K562 (cell line): ENCODE results near the gene POLD2. TPM values are rescaled to one million over a fixed set of nuclear protein-coding genes. Genes with fewer than 3 reads are reported as not detected.

Source experiments
- BHLHE40 ChIP-seq: IDR thresholded peaks from 2 replicates; pipeline ENCODE4 v1.6.1; 2011; ENCODE audit warnings: low read length, improper control_type of control experiment
- ELF2 ChIP-seq: fragments of 250-450 bp; sonication (Bioruptor Pico); IDR thresholded peaks from 2 replicates; pipeline ENCODE4 v1.5.0; 2021; ENCODE audit warnings: mild to moderate bottlenecking
- ETV5 ChIP-seq: sonication (generic); formaldehyde crosslinking; IDR thresholded peaks from 2 replicates; pipeline ENCODE4 v1.4.0; 2020; ENCODE audit warnings: low read depth, mild to moderate bottlenecking, missing genetic modification reagents
- FOSL1 ChIP-seq: fragments of 200-800 bp; sonication (Bioruptor generic); conservative IDR thresholded peaks from 2 replicates; pipeline ENCODE4 v1.6.1; 2016; ENCODE audit warnings: missing genetic modification characterization, missing compliant biosample characterization
- FOXK2 ChIP-seq, 2 experiments: fragments of 450-650 bp; IDR thresholded peaks in 1 of 2; conservative IDR thresholded peaks in 1 of 2; 2 replicates each; pipeline ENCODE4 v1.6.1; 2016; ENCODE audit warnings: low read depth in 2 of 2, mild to moderate bottlenecking in 1 of 2
- GMEB1 ChIP-seq: fragments of 250-450 bp; sonication (Bioruptor Pico); IDR thresholded peaks from 2 replicates; pipeline ENCODE4 v1.4.0; 2020; ENCODE audit warnings: mild to moderate bottlenecking
- HLTF ChIP-seq: fragments of 450-650 bp; IDR thresholded peaks from 2 replicates; pipeline ENCODE4 v1.6.1; 2016
- L3MBTL2 ChIP-seq: fragments of 450-650 bp; IDR thresholded peaks from 2 replicates; pipeline ENCODE4 v1.6.1; 2016; ENCODE audit warnings: mild to moderate bottlenecking, moderate library complexity
- MAZ ChIP-seq, 2 experiments: fragments of 450-650 bp in 1 of 2; sonication (generic) in 1 of 2; formaldehyde crosslinking; IDR thresholded peaks in 1 of 2; conservative IDR thresholded peaks in 1 of 2; 2 replicates each; pipeline versions ENCODE4 v1.4.0 to v1.5.0; 2020; ENCODE audit warnings: mild to moderate bottlenecking in 1 of 2, missing genetic modification reagents in 1 of 2
- MED1 ChIP-seq: sonication (generic); formaldehyde crosslinking; IDR thresholded peaks from 2 replicates; pipeline ENCODE4 v1.8.1; 2023; ENCODE audit warnings: missing genetic modification reagents, borderline replicate concordance
- SNIP1 ChIP-seq: fragments of 450-650 bp; IDR thresholded peaks from 2 replicates; pipeline ENCODE4 v1.7.1; 2017; ENCODE audit warnings: low read depth, mild to moderate bottlenecking
- SNRNP70 ChIP-seq: fragments of 200-400 bp; formaldehyde crosslinking; optimal IDR thresholded peaks from 2 replicates; pipeline ENCODE3; 2017; ENCODE audit warnings: low read depth, low read length
- SP2 ChIP-seq: IDR thresholded peaks from 2 replicates; pipeline ENCODE4 v1.6.1; 2011; ENCODE audit warnings: mild to moderate bottlenecking, low read depth, low read length, moderate library complexity; ENCODE audit not compliant: poor library complexity, severe bottlenecking; ENCODE audit errors: extremely low read depth
- TAF1 ChIP-seq: IDR thresholded peaks from 2 replicates; pipeline ENCODE4 v1.6.1; 2011; ENCODE audit warnings: mild to moderate bottlenecking, low read length, moderate library complexity; ENCODE audit not compliant: insufficient read depth, control insufficient read depth, severe bottlenecking; ENCODE audit errors: extremely low read depth
- TFAM ChIP-seq: fragments of 250-450 bp; sonication (Bioruptor Pico); conservative IDR thresholded peaks from 2 replicates; pipeline ENCODE4 v1.5.0; 2021; ENCODE audit warnings: mild to moderate bottlenecking, moderate library complexity
- TGIF2 ChIP-seq: sonication (generic); formaldehyde crosslinking; IDR thresholded peaks from 2 replicates; pipeline ENCODE4 v1.8.1; 2022; ENCODE audit warnings: mild to moderate bottlenecking, missing genetic modification reagents, moderate library complexity
- TOE1 ChIP-seq, 2 experiments: fragments of 450-650 bp in 1 of 2; sonication (generic) in 1 of 2; formaldehyde crosslinking in 1 of 2; IDR thresholded peaks; 2 replicates each; pipeline versions ENCODE4 v1.7.1 to v1.8.0; 2016 to 2022; ENCODE audit warnings: borderline replicate concordance in 2 of 2, mild to moderate bottlenecking in 2 of 2, antibody characterized with exemption in 1 of 2, inconsistent platforms in 1 of 2, low read depth in 1 of 2, missing genetic modification reagents in 1 of 2, moderate library complexity in 1 of 2
- ZNF311 ChIP-seq: fragments of 250-450 bp; sonication (Bioruptor Pico); IDR thresholded peaks from 2 replicates; pipeline ENCODE4 v1.4.0; 2020; ENCODE audit warnings: mild to moderate bottlenecking, moderate library complexity
- ZNF436 ChIP-seq: fragments of 250-450, 450-650 bp; sonication (Bioruptor Pico); formaldehyde crosslinking; IDR thresholded peaks from 2 replicates; pipeline ENCODE4 v1.7.0; 2020; ENCODE audit warnings: mild to moderate bottlenecking
- ZNF589 ChIP-seq: fragments of 200-800 bp; sonication (Bioruptor generic); IDR thresholded peaks from 2 replicates; pipeline ENCODE4 v1.6.1; 2016; ENCODE audit warnings: low read depth, missing genetic modification characterization, missing compliant biosample characterization
- polyA plus RNA-seq, 8 experiments: library from polyadenylated mRNA; depleted of rRNA in 4 of 8; stranded (reverse) in 5 of 8; unstranded in 3 of 8; fragments of >200 nt; fragmentation: Nextera tagmentation in 2 of 8; fragmentation: Illumina TruSeq in 1 of 8; extraction: Ambion mirVana in 2 of 8; extraction: Trizol in 1 of 8; gene quantifications; 2 replicates each; pipeline versions ENCODE4 v1.2.1 to v1.2.3, GENCODE V29; 2011 to 2014; ENCODE audit warnings: inconsistent platforms in 1 of 8, missing spikeins in 1 of 8
- total RNA-seq, 7 experiments: library from RNA; depleted of rRNA in 6 of 7; stranded (reverse); fragments of >200 nt in 6 of 7; fragmentation: Illumina TruSeq in 2 of 7; extraction: Trizol in 2 of 7; gene quantifications; 2 replicates each; pipeline versions ENCODE4 v1.2.1 to v1.2.3, GENCODE V29; 2011 to 2021; ENCODE audit warnings: low replicate concordance in 1 of 7
- TF ChIP-seq, protein P1 (sequence below): fragments of 450-650 bp; IDR thresholded peaks from 2 replicates; pipeline ENCODE4 v1.6.1; 2018; ENCODE audit not compliant: partially characterized antibody

POLD2 gene
- total and polyA plus RNA-seq, 9 of the 15 experiments (the other 6 are each of a cell fraction or from before 2014, with no cell fraction given): 29.7 to 259 (median 225) TPM

GRCh38 chr7:44112231-44112996 is 10.9 kb downstream of the POLD2 start (continued):
- no peak for TF ChIP-seq SP2
- TF ChIP-seq TOE1 (IDR thresholded peaks at IDR 0.05; ENCODE audit: borderline replicate concordance): peak; percentile 87
- peak; percentile 32; the same call in 1 of the 2 replicates for TF ChIP-seq TOE1 (CRISPR knock-in tag; IDR thresholded peaks at IDR 0.05; ENCODE audit: borderline replicate concordance, low read depth)
- TF ChIP-seq BHLHE40: peak; percentile 28; the same call in 1 of the 2 replicates
- no peak for TF ChIP-seq ZNF589 (CRISPR knock-in tag)
- no peak for TF ChIP-seq GMEB1 (CRISPR knock-in tag)
- TF ChIP-seq SNRNP70: no peak
- 0 out of 2 replicates have a peak, but pooled peaks have one; percentile 37 for TF ChIP-seq L3MBTL2
- no peak for TF ChIP-seq ZNF311 (CRISPR knock-in tag)
- peak in 1 of 2 experiments; percentile 98; a peak in 2 of 4 replicates for TF ChIP-seq FOXK2 (conservative IDR thresholded peaks at IDR 0.05 in 1 of 2, IDR thresholded peaks at IDR 0.05 in 1 of 2; ENCODE audit: low read depth in 2 of 2)
- no peak for TF ChIP-seq SNIP1
- TF ChIP-seq MAZ (CRISPR knock-in tag; conservative IDR thresholded peaks at IDR 0.05 in 1 of 2, IDR thresholded peaks at IDR 0.05 in 1 of 2): peak in 1 of 2 experiments; percentile 46; a peak in 1 of 4 replicates
- TF ChIP-seq, protein P1, sequence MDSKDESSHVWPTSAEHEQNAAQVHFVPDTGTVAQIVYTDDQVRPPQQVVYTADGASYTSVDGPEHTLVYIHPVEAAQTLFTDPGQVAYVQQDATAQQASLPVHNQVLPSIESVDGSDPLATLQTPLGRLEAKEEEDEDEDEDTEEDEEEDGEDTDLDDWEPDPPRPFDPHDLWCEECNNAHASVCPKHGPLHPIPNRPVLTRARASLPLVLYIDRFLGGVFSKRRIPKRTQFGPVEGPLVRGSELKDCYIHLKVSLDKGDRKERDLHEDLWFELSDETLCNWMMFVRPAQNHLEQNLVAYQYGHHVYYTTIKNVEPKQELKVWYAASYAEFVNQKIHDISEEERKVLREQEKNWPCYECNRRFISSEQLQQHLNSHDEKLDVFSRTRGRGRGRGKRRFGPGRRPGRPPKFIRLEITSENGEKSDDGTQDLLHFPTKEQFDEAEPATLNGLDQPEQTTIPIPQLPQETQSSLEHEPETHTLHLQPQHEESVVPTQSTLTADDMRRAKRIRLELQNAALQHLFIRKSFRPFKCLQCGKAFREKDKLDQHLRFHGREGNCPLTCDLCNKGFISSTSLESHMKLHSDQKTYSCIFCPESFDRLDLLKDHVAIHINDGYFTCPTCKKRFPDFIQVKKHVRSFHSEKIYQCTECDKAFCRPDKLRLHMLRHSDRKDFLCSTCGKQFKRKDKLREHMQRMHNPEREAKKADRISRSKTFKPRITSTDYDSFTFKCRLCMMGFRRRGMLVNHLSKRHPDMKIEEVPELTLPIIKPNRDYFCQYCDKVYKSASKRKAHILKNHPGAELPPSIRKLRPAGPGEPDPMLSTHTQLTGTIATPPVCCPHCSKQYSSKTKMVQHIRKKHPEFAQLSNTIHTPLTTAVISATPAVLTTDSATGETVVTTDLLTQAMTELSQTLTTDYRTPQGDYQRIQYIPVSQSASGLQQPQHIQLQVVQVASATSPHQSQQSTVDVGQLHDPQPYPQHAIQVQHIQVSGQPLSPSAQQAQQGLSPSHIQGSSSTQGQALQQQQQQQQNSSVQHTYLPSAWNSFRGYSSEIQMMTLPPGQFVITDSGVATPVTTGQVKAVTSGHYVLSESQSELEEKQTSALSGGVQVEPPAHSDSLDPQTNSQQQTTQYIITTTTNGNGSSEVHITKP: peak; percentile 99
- TF ChIP-seq ETV5 (CRISPR knock-in tag): 0 out of 2 replicates have a peak, but pooled peaks have one; percentile 23
- no peak for TF ChIP-seq ELF2
- no peak for TF ChIP-seq TFAM (CRISPR knock-in tag)
- TF ChIP-seq HLTF: no peak
- TF ChIP-seq ZNF436: no peak
- peak; percentile 54 for TF ChIP-seq FOSL1 (tag)
- no peak for TF ChIP-seq MED1 (CRISPR knock-in tag)
- TF ChIP-seq TAF1: no peak
- TF ChIP-seq TGIF2 (CRISPR knock-in tag): no peak
